ENCODE data around the gene MTCL1. TPM values are rescaled to one million over a fixed set of nuclear protein-coding genes. Genes with fewer than 3 reads are reported as not detected.

Gene MTCL1
- total RNA-seq, 1 experiment from 2014 or later = 11.2 TPM

- H3K36me3 ChIP-seq (ENCODE audit: insufficient read depth, low read length, poor library complexity, severe bottlenecking) = no peaks in the 10 kb centered on the region
- H3K4me3 ChIP-seq (ENCODE audit: low read depth, low read length, poor library complexity, severe bottlenecking) = no peak overlapping the region
- H3K27me3 ChIP-seq (replicated peaks; ENCODE audit: insufficient read depth, low read depth, low read length, poor library complexity) = peaks cover 7% of the 10 kb centered on the region
- ChIA-PET POLR2A (ENCODE audit: low non-redundant PET) (interaction anchor here (0.5 kb wide), 1 partner anchor 1469 kb away, joined by 3 read pairs; no protein-coding TSS in a partner anchor), CTCF (interaction anchor here (0.5 kb wide), 1 partner anchor 280 kb away, joined by 3 read pairs; no protein-coding TSS in a partner anchor)
- no peak overlapping the region for H3K27ac ChIP-seq (ENCODE audit: low read depth, low read length, poor library complexity, severe bottlenecking)
- peaks cover 4% of the 10 kb centered on the region for H3K4me1 ChIP-seq (ENCODE audit: insufficient read depth, low read length, poor library complexity, severe bottlenecking)
- DNase-seq (ENCODE audit: low spot score) = peak; percentile 47
- no TSS peak for BruUV-seq (replicated peaks)
- intact Hi-C loops (cut with micrococcal nuclease; ENCODE audit: unreplicated experiment) = no loop called here
- no peak for TF ChIP-seq CTCF (conservative IDR thresholded peaks at IDR 0.05; ENCODE audit: low read depth, low read length)
- no peak for TF ChIP-seq EZH2 (IDR thresholded peaks at IDR 0.05; ENCODE audit: borderline replicate concordance, low read depth, low read length, poor library complexity, severe bottlenecking)
- no peaks in the 10 kb centered on the region for H3K9me3 ChIP-seq (ENCODE audit: low read depth, low read length, poor library complexity, severe bottlenecking)
Observed at GRCh38 chr18:8701546-8702118, 3.7 kb upstream of the MTCL1 start.

- no peak for TF ChIP-seq CTCF (conservative IDR thresholded peaks at IDR 0.05; ENCODE audit: low read depth, low read length)
- no peak for TF ChIP-seq EZH2 (IDR thresholded peaks at IDR 0.05; ENCODE audit: borderline replicate concordance, low read depth, low read length, poor library complexity, severe bottlenecking)
- Histone ChIP-seq H3K9me3 (ENCODE audit: low read depth, low read length, poor library complexity, severe bottlenecking) (no peaks in the 10 kb centered on the region), H3K4me1 (ENCODE audit: insufficient read depth, low read length, poor library complexity, severe bottlenecking) (peaks cover 4% of the 10 kb centered on the region), H3K36me3 (ENCODE audit: insufficient read depth, low read length, poor library complexity, severe bottlenecking) (no peaks in the 10 kb centered on the region), H3K4me3 (ENCODE audit: low read depth, low read length, poor library complexity, severe bottlenecking) (no peak overlapping the region), H3K27ac (ENCODE audit: low read depth, low read length, poor library complexity, severe bottlenecking) (no peak overlapping the region), H3K27me3 (replicated peaks; ENCODE audit: insufficient read depth, low read depth, low read length, poor library complexity) (peaks cover 11% of the 10 kb centered on the region)
- BruUV-seq (replicated peaks) = no TSS peak
- DNase-seq (ENCODE audit: low spot score) = no peak
- ChIA-PET POLR2A (ENCODE audit: low non-redundant PET) (no interaction called here), CTCF (no interaction called here)
- intact Hi-C loops (cut with micrococcal nuclease; ENCODE audit: unreplicated experiment) = no loop called here
Observed at GRCh38 chr18:8702668-8703067, 2.7 kb upstream of the MTCL1 start.

- POLR2A ChIA-PET (ENCODE audit: low non-redundant PET) = no interaction called here
Observed at GRCh38 chr18:8703092-8703709, 2.2 kb upstream of the MTCL1 start.

More at GRCh38 chr18:8703092-8703709, 2.2 kb upstream of the MTCL1 start:
- H3K27ac ChIP-seq (ENCODE audit: low read depth, low read length, poor library complexity, severe bottlenecking) = no peak overlapping the region
- no TSS peak for BruUV-seq (replicated peaks)
- H3K36me3 ChIP-seq (ENCODE audit: insufficient read depth, low read length, poor library complexity, severe bottlenecking) = no peaks in the 10 kb centered on the region
- TF ChIP-seq EZH2 (IDR thresholded peaks at IDR 0.05; ENCODE audit: borderline replicate concordance, low read depth, low read length, poor library complexity, severe bottlenecking) = no peak
- no peak for TF ChIP-seq CTCF (conservative IDR thresholded peaks at IDR 0.05; ENCODE audit: low read depth, low read length)
- DNase-seq (ENCODE audit: low spot score) = no peak
- intact Hi-C loops (cut with micrococcal nuclease; ENCODE audit: unreplicated experiment) = no loop called here
- CTCF ChIA-PET = no interaction called here
- H3K4me1 ChIP-seq (ENCODE audit: insufficient read depth, low read length, poor library complexity, severe bottlenecking) = peaks cover 4% of the 10 kb centered on the region
- H3K9me3 ChIP-seq (ENCODE audit: low read depth, low read length, poor library complexity, severe bottlenecking) = no peaks in the 10 kb centered on the region
- peaks cover 11% of the 10 kb centered on the region for H3K27me3 ChIP-seq (replicated peaks; ENCODE audit: insufficient read depth, low read depth, low read length, poor library complexity)
- no peak overlapping the region for H3K4me3 ChIP-seq (ENCODE audit: low read depth, low read length, poor library complexity, severe bottlenecking)

Data from A673 (cell line).